Ascending aorta (tissue), 2 donors: ENCODE measurements around the gene ARID5B. TPM values are rescaled to one million over a fixed set of nuclear protein-coding genes. Genes with fewer than 3 reads are reported as not detected.
A peak's percentile ranks its signal among the peaks of the same experiment; 100 is the strongest.

Experiments
- DNase-seq, 2 donors: peaks; one replicate each; pipeline ENCODE4 v3.0.0-alpha.2; 2019; ENCODE audit warnings: low spot score in 2 of 2
- H3K27ac ChIP-seq, 2 donors: fragments of 200-600 bp; sonication (generic); one replicate each; pipeline ENCODE4 v1.5.1; 2016 to 2017; ENCODE audit warnings: mild to moderate bottlenecking in 1 of 2
- H3K27me3 ChIP-seq: fragments of 200-600 bp; sonication (generic); one replicate; pipeline ENCODE4 v1.5.1; 2017
- H3K36me3 ChIP-seq, 2 donors: fragments of 200-600 bp; sonication (generic); one replicate each; pipeline ENCODE4 v1.5.1; 2016
- H3K4me1 ChIP-seq, 2 donors: fragments of 200-600 bp; sonication (generic); one replicate each; pipeline ENCODE4 v1.5.1; 2016 to 2017; ENCODE audit warnings: mild to moderate bottlenecking in 1 of 2
- H3K4me3 ChIP-seq, 2 donors: fragments of 200-600 bp; sonication (generic); one replicate each; pipeline ENCODE4 v1.5.1; 2016 to 2017; ENCODE audit warnings: mild to moderate bottlenecking in 1 of 2
- H3K9me3 ChIP-seq, 2 donors: fragments of 200-600 bp; sonication (generic); one replicate each; pipeline ENCODE4 v1.5.1; 2016
- intact Hi-C: fragments of 100-400 bp; cut with DNase I; formaldehyde crosslinking; loops from one replicate; pipeline ENCODE4 v1.15.1; 2023
- total RNA-seq: library from RNA; depleted of rRNA; stranded (reverse); fragments of >200 nt; gene quantifications from one replicate; pipeline ENCODE4 v1.1.0, GENCODE V29; 2016
- TF ChIP-seq, protein P1 (sequence below), 3 experiments: fragments of 200-600 bp in 2 of 3; fragments of 450-650 bp in 1 of 3; sonication (generic) in 2 of 3; IDR thresholded peaks; one replicate each; pipeline ENCODE4 v1.5.1; 2016 to 2019; ENCODE audit warnings: antibody characterized with exemption in 3 of 3, mild to moderate bottlenecking in 1 of 3, moderate library complexity in 1 of 3

The ARID5B gene
- total RNA-seq, 1 donor from 2014 or later = 92.5 TPM

DNA sequence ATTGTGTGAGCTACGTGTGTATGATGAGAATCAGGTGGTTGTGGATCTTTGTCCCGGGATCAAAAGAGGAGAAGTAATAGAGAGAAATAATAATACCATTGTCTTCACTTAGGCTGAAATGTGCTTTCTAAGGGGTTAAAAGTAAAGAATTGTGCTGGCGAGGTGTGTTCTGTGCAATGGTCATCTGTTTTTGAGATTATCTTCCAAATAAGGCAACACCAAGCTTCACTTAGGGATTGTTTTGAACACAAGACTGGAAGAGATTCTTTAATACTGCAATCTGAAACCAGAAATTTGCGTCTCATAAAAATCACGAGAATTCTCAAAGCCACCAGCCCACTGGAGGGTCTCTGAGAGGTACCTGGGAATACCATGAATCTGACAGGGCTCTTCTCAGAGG lies 84.2 kb downstream of the ARID5B start:
- Histone ChIP-seq H3K27me3 (no peaks in the 10 kb centered on the region), H3K4me3 (no peak overlapping the region), H3K36me3 (no peaks in the 10 kb centered on the region), H3K4me1 (peaks cover 0 to 20% of the 10 kb centered on the region in 2 donors), H3K27ac (peak overlapping the region in 1 of 2 donors; percentile 76), H3K9me3 (no peaks in the 10 kb centered on the region)
- DNase-seq = no peak
- intact Hi-C loops = no loop called here
- TF ChIP-seq, protein P1, sequence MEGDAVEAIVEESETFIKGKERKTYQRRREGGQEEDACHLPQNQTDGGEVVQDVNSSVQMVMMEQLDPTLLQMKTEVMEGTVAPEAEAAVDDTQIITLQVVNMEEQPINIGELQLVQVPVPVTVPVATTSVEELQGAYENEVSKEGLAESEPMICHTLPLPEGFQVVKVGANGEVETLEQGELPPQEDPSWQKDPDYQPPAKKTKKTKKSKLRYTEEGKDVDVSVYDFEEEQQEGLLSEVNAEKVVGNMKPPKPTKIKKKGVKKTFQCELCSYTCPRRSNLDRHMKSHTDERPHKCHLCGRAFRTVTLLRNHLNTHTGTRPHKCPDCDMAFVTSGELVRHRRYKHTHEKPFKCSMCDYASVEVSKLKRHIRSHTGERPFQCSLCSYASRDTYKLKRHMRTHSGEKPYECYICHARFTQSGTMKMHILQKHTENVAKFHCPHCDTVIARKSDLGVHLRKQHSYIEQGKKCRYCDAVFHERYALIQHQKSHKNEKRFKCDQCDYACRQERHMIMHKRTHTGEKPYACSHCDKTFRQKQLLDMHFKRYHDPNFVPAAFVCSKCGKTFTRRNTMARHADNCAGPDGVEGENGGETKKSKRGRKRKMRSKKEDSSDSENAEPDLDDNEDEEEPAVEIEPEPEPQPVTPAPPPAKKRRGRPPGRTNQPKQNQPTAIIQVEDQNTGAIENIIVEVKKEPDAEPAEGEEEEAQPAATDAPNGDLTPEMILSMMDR (IDR thresholded peaks at IDR 0.05) = no peak

DNA sequence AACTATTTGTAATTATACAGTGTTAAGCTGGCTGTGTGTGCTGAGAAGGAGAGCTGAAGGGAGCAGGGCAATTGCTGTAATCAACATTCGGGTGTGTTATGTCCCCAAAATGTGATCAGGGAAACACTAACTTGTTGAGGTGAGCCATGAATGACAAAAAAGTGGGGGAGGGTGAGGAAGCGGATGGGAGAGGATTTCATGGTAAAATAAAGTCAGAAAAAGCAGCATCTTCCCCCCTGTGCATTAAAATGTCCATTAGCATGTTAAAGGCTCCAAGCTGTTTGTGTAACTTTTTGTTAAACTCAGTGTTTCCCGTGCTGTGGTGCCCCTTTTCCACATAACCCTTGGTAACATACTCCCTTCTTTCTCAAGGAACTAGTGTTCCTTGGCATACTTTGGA lies 84.9 kb downstream of the ARID5B start:
- H3K27me3 ChIP-seq = no peaks in the 10 kb centered on the region
- H3K36me3 ChIP-seq = no peaks in the 10 kb centered on the region
- no peak for DNase-seq
- no peaks in the 10 kb centered on the region for H3K9me3 ChIP-seq
- no peak overlapping the region for H3K4me3 ChIP-seq
- intact Hi-C loops = no loop called here
- H3K4me1 ChIP-seq = peaks cover 0 to 15% of the 10 kb centered on the region in 2 donors
- H3K27ac ChIP-seq = peak overlapping the region; percentile 75 to 76
- TF ChIP-seq, protein P1 (IDR thresholded peaks at IDR 0.05) = no peak

DNA sequence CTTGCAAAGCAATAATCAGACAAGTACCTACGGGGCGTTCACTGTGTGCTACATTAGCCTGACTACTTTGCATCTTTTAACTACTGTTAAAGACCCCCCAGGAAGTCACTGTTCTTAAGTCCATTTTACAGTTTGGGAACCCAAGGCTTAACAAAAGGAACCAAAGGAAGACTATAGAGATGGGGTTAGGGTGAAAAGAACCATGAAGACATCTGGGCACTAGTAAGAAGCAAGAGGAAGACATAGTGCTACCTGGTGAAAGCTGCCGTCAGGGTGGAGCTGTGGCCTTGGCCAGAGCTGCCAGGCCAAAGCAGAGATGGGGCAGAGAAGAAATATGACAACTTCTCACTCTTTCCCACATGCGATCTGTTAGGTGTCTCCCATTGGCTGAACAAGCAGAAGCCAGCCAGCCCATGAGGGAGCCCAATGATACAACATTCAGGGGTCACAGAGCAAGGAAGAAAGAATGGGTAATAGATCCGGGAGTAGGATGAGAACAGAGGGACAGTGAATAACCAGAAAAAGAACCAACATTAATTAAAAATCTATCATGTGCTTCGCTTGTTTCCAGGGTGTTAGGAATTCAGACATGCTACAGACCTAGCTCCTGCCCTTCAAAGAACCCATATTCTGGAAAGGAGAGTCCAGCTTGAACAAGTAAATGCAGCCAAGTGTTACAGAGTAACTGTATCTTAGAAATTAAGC lies 85.4 kb downstream of the ARID5B start:
- TF ChIP-seq, protein P1 (IDR thresholded peaks at IDR 0.05) = no peak

DNA sequence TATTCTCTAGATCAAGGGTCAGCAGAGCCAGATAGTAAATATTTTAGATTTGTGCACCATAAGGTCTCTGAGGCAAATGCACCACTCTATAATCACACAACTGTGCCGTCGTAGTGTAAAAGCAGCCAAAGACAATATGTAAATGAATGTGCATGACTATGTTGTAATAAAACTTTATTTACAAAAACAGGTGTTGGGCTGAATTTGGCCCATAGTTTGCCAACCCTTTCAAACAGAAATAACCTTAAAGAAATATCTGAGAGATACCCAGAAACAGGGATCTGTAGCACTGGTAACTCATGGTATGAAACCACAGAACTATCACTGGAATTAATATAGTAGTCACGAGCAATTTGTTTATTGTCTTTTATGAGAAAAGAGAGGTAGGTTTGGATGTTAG lies 86.0 kb downstream of the ARID5B start:
- H3K4me1 ChIP-seq = peaks cover 0 to 19% of the 10 kb centered on the region in 2 donors
- H3K27me3 ChIP-seq = no peaks in the 10 kb centered on the region
- TF ChIP-seq, protein P1 (IDR thresholded peaks at IDR 0.05) = no peak
- H3K36me3 ChIP-seq = no peaks in the 10 kb centered on the region
- H3K27ac ChIP-seq = peak overlapping the region; percentile 75 to 76
- H3K4me3 ChIP-seq = peak overlapping the region in 1 of 2 donors; percentile 43
- DNase-seq = no peak
- H3K9me3 ChIP-seq = no peaks in the 10 kb centered on the region
- intact Hi-C loops = no loop called here

More for the DNA sequence above, 85.4 kb downstream of the ARID5B start:
- no peaks in the 10 kb centered on the region for H3K27me3 ChIP-seq
- H3K9me3 ChIP-seq = no peaks in the 10 kb centered on the region
- H3K4me3 ChIP-seq = no peak overlapping the region
- H3K4me1 ChIP-seq = peaks cover 0 to 13% of the 10 kb centered on the region in 2 donors
- intact Hi-C loops = no loop called here
- H3K36me3 ChIP-seq = no peaks in the 10 kb centered on the region
- no peak for DNase-seq
- H3K27ac ChIP-seq = peak overlapping the region; percentile 75 to 76

DNA sequence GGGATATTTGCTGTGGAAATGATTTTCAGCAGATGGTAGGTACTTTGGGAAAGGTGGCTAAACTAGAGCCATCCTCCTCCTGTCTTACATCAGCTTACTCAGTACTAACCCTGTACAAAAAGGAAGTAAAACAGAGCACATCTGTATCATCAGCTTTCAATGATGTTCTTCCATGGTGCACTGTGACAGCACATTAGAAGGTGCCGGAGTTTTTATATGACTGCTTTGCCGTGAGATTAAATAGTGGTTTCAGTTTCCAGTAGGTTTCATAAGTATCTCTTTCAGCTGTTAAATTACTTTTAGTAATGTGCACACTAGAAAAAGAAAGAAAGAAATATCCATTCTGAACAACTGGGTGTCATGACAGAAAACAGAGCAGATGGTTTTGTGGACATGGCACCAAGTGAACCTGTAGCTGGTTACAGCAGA lies 86.5 kb downstream of the ARID5B start:
- DNase-seq = no peak
- no peaks in the 10 kb centered on the region for H3K9me3 ChIP-seq
- H3K36me3 ChIP-seq = no peaks in the 10 kb centered on the region
- peaks cover 0 to 19% of the 10 kb centered on the region in 2 donors for H3K4me1 ChIP-seq
- TF ChIP-seq, protein P1 (IDR thresholded peaks at IDR 0.05) = no peak
- H3K27ac ChIP-seq = peak overlapping the region; percentile 75 to 76
- intact Hi-C loops = no loop called here
- peak overlapping the region in 1 of 2 donors; percentile 43 for H3K4me3 ChIP-seq
- H3K27me3 ChIP-seq = no peaks in the 10 kb centered on the region
